ENCODE data around the gene ACSS1. TPM values are rescaled to one million over a fixed set of nuclear protein-coding genes. Genes with fewer than 3 reads are reported as not detected.

The ACSS1 gene
- total RNA-seq, 1 donor from 2014 or later = 0.27 TPM

DNA sequence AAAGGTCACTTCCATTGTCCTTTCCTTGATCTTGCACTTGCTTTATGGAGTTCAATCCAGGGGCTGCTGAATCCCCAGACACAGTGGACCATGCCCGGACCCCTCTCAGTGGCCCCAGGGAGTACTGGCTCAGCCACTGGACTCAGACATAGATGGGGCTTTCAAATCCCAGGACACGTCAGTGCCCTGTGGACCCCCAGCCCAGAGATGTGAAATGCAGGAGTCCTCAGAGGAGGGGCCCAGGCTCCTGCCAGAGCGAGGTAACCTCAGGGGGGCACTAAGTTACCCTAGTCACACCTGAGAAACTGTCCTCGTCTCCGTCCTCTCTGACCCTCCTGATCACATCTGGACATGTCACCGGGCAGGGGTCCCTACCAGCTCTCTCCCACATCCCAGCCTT, 46.7 kb downstream of the ACSS1 start:
- H3K27ac Mint-ChIP-seq (ENCODE audit: unreplicated experiment) = no peak overlapping the region
- FAIRE-seq (no peak), DNase-seq (ENCODE audit: low read depth) (no peak)
- TF ChIP-seq, protein P1, sequence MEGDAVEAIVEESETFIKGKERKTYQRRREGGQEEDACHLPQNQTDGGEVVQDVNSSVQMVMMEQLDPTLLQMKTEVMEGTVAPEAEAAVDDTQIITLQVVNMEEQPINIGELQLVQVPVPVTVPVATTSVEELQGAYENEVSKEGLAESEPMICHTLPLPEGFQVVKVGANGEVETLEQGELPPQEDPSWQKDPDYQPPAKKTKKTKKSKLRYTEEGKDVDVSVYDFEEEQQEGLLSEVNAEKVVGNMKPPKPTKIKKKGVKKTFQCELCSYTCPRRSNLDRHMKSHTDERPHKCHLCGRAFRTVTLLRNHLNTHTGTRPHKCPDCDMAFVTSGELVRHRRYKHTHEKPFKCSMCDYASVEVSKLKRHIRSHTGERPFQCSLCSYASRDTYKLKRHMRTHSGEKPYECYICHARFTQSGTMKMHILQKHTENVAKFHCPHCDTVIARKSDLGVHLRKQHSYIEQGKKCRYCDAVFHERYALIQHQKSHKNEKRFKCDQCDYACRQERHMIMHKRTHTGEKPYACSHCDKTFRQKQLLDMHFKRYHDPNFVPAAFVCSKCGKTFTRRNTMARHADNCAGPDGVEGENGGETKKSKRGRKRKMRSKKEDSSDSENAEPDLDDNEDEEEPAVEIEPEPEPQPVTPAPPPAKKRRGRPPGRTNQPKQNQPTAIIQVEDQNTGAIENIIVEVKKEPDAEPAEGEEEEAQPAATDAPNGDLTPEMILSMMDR (IDR thresholded peaks at IDR 0.05; ENCODE audit: insufficient read depth, low read depth, low read length) = no peak
- TF ChIP-seq EZH2 (IDR thresholded peaks at IDR 0.05; ENCODE audit: insufficient read depth, low read length) = no peak
- no peak overlapping the region for H3K27ac ChIP-seq (ENCODE audit: low read depth, low read length)
- H3K4me3 Mint-ChIP-seq (ENCODE audit: unreplicated experiment) = no peak overlapping the region
- no peak overlapping the region for H3K4me3 ChIP-seq (ENCODE audit: insufficient read depth, low read depth, low read length)
- no peak overlapping the region for H3K4me2 ChIP-seq (ENCODE audit: low read length)
- no peaks in the 10 kb centered on the region for H3K79me2 ChIP-seq (ENCODE audit: insufficient read depth, low read length)
- H3K9me3 Mint-ChIP-seq (ENCODE audit: unreplicated experiment) = no peaks in the 10 kb centered on the region
- no peaks in the 10 kb centered on the region for H3K36me3 Mint-ChIP-seq (ENCODE audit: low read depth, unreplicated experiment)
- no peak overlapping the region for H2AFZ ChIP-seq (ENCODE audit: low read depth, low read length)
- no peaks in the 10 kb centered on the region for H3K9me3 ChIP-seq (ENCODE audit: insufficient read depth, low read depth, low read length)
- H4K20me1 ChIP-seq (ENCODE audit: insufficient read depth, low read length) = no peaks in the 10 kb centered on the region
- no peaks in the 10 kb centered on the region for H3K4me1 Mint-ChIP-seq (ENCODE audit: low read depth, unreplicated experiment)
- peaks cover 6% of the 10 kb centered on the region for H3K27me3 ChIP-seq (ENCODE audit: insufficient read depth, low read length)
- no peaks in the 10 kb centered on the region for H3K36me3 ChIP-seq (ENCODE audit: insufficient read depth, low read length)
- no peaks in the 10 kb centered on the region for H3K4me1 ChIP-seq (ENCODE audit: insufficient read depth, low read length)
- peaks cover 52% of the 10 kb centered on the region for H3K27me3 Mint-ChIP-seq (ENCODE audit: low read depth, unreplicated experiment)
- no peak overlapping the region for H3K9ac ChIP-seq (ENCODE audit: low read length)

DNA sequence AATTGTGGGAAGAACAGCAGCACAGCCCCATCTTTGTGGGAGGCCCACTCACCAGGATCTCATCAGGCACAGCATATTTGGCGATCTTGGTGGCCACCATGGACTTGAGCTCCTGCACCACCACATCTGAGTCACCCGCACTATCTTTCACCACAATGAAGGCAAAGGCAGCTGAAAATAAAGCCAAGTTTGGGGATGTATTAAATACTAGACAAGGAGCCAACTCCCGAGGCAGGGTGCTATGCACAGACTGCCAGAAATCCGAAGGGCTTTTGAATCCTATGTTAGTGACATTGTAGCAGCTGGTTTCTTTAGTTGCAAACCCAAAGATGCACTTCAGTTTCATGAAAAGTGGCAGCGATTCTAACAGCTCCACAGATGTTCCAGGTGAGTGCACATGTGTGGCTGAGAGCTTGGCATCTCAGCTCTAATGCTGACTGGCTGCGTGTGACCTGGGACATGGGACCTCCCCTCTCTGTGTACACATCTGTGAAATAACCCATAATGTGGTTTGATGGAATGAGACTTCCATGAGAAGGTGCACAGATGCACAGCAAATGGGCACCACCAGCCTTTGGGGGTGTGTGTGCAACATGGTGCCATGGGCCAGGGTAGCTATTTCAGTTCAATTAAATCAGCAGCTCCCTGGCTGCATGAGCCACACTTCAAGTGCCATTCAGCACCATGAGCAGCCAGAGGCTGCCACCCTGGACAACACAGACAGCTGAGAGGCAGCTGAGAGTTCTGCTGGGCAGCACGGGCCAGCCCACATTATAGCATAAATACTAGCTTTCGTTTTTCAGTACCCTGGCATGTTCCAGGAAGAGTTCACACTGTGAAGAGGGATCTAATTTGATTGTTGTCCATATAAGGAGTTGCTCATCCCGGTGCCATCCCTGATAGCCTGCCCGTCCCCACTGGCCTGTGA, 48.5 kb downstream of the ACSS1 start:
- H3K9me3 Mint-ChIP-seq (ENCODE audit: unreplicated experiment) = no peaks in the 10 kb centered on the region

More for the DNA sequence above, 48.5 kb downstream of the ACSS1 start:
- Histone ChIP-seq H3K79me2 (ENCODE audit: insufficient read depth, low read length) (no peaks in the 10 kb centered on the region), H3K4me3 (ENCODE audit: insufficient read depth, low read depth, low read length) (no peak overlapping the region), H3K27ac (ENCODE audit: low read depth, low read length) (no peak overlapping the region), H4K20me1 (ENCODE audit: insufficient read depth, low read length) (no peaks in the 10 kb centered on the region), H3K9me3 (ENCODE audit: insufficient read depth, low read depth, low read length) (no peaks in the 10 kb centered on the region), H2AFZ (ENCODE audit: low read depth, low read length) (no peak overlapping the region), H3K36me3 (ENCODE audit: insufficient read depth, low read length) (no peaks in the 10 kb centered on the region), H3K27me3 (ENCODE audit: insufficient read depth, low read length) (peaks cover 6% of the 10 kb centered on the region), H3K4me1 (ENCODE audit: insufficient read depth, low read length) (no peaks in the 10 kb centered on the region), H3K9ac (ENCODE audit: low read length) (no peak overlapping the region), H3K4me2 (ENCODE audit: low read length) (no peak overlapping the region)
- Mint-ChIP-seq H3K27me3 (ENCODE audit: low read depth, unreplicated experiment) (peaks cover 58% of the 10 kb centered on the region), H3K27ac (ENCODE audit: unreplicated experiment) (no peak overlapping the region), H3K36me3 (ENCODE audit: low read depth, unreplicated experiment) (no peaks in the 10 kb centered on the region), H3K4me3 (ENCODE audit: unreplicated experiment) (no peak overlapping the region), H3K4me1 (ENCODE audit: low read depth, unreplicated experiment) (no peaks in the 10 kb centered on the region)
- DNase-seq (ENCODE audit: low read depth) (peak; percentile 38), FAIRE-seq (no peak)
- TF ChIP-seq, protein P1 (IDR thresholded peaks at IDR 0.05; ENCODE audit: insufficient read depth, low read depth, low read length) = no peak
- no peak for TF ChIP-seq EZH2 (IDR thresholded peaks at IDR 0.05; ENCODE audit: insufficient read depth, low read length)

Data from astrocyte (in vitro differentiated cells and primary cell).